H1 (cell line): Measurements from ENCODE around the gene MMS22L. TPM values are rescaled to one million over a fixed set of nuclear protein-coding genes. Genes with fewer than 3 reads are reported as not detected.

ENCODE experiments used
- CTCF ChIA-PET: fragments of 300-600 bp; sonication (Branson Sonifier 250); formaldehyde crosslinking; loops from one replicate; lab custom pipeline; 2021; ENCODE audit not compliant: partially characterized antibody; lab: Charles Lee
- POLR2A ChIA-PET: fragments of 300-600 bp; sonication (Branson Sonifier 250); formaldehyde crosslinking; loops from one replicate; lab custom pipeline; 2021; ENCODE audit warnings: inconsistent platforms; ENCODE audit not compliant: partially characterized antibody; lab: Charles Lee
- DNase-seq, 2 experiments: peaks; one replicate each; pipeline versions ENCODE4 v3.0.0 to v3.0.0-alpha.2; 2010 to 2022; ENCODE audit warnings: low spot score in 2 of 2, low read depth in 1 of 2, mixed read lengths in 1 of 2
- FAIRE-seq: peaks from 2 replicates; lab custom pipeline; 2011; peaks lifted over from hg19 to GRCh38; lab: Jason Lieb, UNC
- H2AFZ ChIP-seq: 2 replicates; pipeline ENCODE4 v1.8.1; 2012; ENCODE audit warnings: low read length, inconsistent platforms
- H2AK5ac ChIP-seq: 2 replicates; pipeline ENCODE4 v1.6.1; 2013; ENCODE audit warnings: low read depth, low read length
- H2BK120ac ChIP-seq: replicated peaks from 2 replicates; pipeline ENCODE3; 2013; ENCODE audit warnings: low read depth, low read length, inconsistent platforms
- H2BK12ac ChIP-seq: 2 replicates; pipeline ENCODE4 v1.6.1; 2013; ENCODE audit warnings: low read depth, low read length
- H2BK15ac ChIP-seq: 2 replicates; pipeline ENCODE4 v1.6.1; 2013; ENCODE audit warnings: low read length
- H2BK20ac ChIP-seq: 2 replicates; pipeline ENCODE4 v1.6.1; 2013; ENCODE audit warnings: low read length
- H2BK5ac ChIP-seq: 2 replicates; pipeline ENCODE4 v1.6.1; 2013; ENCODE audit warnings: low read depth, low read length
- H3K14ac ChIP-seq: 2 replicates; pipeline ENCODE4 v1.6.1; 2013; ENCODE audit warnings: inconsistent platforms; ENCODE audit not compliant: insufficient read length
- H3K18ac ChIP-seq: 2 replicates; pipeline ENCODE4 v1.6.1; 2013; ENCODE audit warnings: low read length; ENCODE audit errors: extremely low read depth
- H3K23ac ChIP-seq: 2 replicates; pipeline ENCODE4 v1.6.1; 2013; ENCODE audit warnings: inconsistent platforms; ENCODE audit not compliant: insufficient read length
- H3K23me2 ChIP-seq: 2 replicates; pipeline ENCODE4 v1.6.1; 2013; ENCODE audit warnings: low read depth, low read length
- H3K27ac ChIP-seq: 2 replicates; pipeline ENCODE4 v1.6.1; 2011; ENCODE audit warnings: low read depth, low read length, inconsistent platforms
- H3K27me3 ChIP-seq, 4 experiments: replicated peaks in 1 of 4; 1 replicate in 1 of 4; 2 replicates in 3 of 4; pipeline versions ENCODE4 v1.6.1 to v1.8.1; 2011 to 2013; ENCODE audit warnings: low read length in 3 of 4, mild to moderate bottlenecking in 3 of 4, inconsistent platforms in 2 of 4, mixed read lengths in 2 of 4, moderate library complexity in 1 of 4; ENCODE audit not compliant: control insufficient read depth in 3 of 4, insufficient read depth in 3 of 4; ENCODE audit errors: extremely low read depth in 1 of 4
- H3K36me3 ChIP-seq, 4 experiments: 2 replicates each; pipeline versions ENCODE4 v1.6.1 to v1.8.1; 2011 to 2013; ENCODE audit warnings: mild to moderate bottlenecking in 4 of 4, low read length in 3 of 4, moderate library complexity in 2 of 4, control low read depth in 1 of 4, inconsistent platforms in 1 of 4; ENCODE audit not compliant: insufficient read depth in 4 of 4, control insufficient read depth in 2 of 4
- H3K4ac ChIP-seq: replicated peaks from 2 replicates; pipeline ENCODE3; 2013; ENCODE audit warnings: low read length, low read depth, mixed read lengths, inconsistent platforms; ENCODE audit not compliant: insufficient read length
- H3K4me1 ChIP-seq, 4 experiments: replicated peaks in 1 of 4; 1 replicate in 1 of 4; 2 replicates in 3 of 4; pipeline versions ENCODE4 v1.6.1 to v1.8.1; 2011 to 2013; ENCODE audit warnings: low read length in 3 of 4, inconsistent platforms in 2 of 4, mixed read lengths in 1 of 4; ENCODE audit not compliant: insufficient read depth in 4 of 4, control insufficient read depth in 3 of 4
- H3K4me2 ChIP-seq, 2 experiments: 2 replicates each; pipeline versions ENCODE4 v1.6.1 to v1.8.1; 2011 to 2013; ENCODE audit warnings: low read depth in 2 of 2, low read length in 2 of 2, control low read depth in 1 of 2, inconsistent platforms in 1 of 2, mild to moderate bottlenecking in 1 of 2; ENCODE audit not compliant: insufficient read depth in 1 of 2
- H3K4me3 ChIP-seq, 4 experiments: fragments of 200-600, 300-600 bp in 1 of 4; sonication (generic), shearing (Covaris generic), sonication (Bioruptor Twin) in 1 of 4; 2 replicates each; pipeline versions ENCODE4 v1.5.1 to v1.8.1; 2011 to 2016; ENCODE audit warnings: low read length in 4 of 4, low read depth in 3 of 4, control low read depth in 2 of 4, inconsistent platforms in 2 of 4, mild to moderate bottlenecking in 2 of 4, mixed read lengths in 1 of 4, moderate library complexity in 1 of 4; ENCODE audit not compliant: insufficient read depth in 2 of 4; ENCODE audit errors: extremely low read depth in 1 of 4
- H3K56ac ChIP-seq: replicated peaks from 2 replicates; pipeline ENCODE3; 2013; ENCODE audit warnings: low read depth, mild to moderate bottlenecking, mixed read lengths, low read length, inconsistent platforms; ENCODE audit not compliant: insufficient read length
- H3K79me1 ChIP-seq: 2 replicates; pipeline ENCODE4 v1.6.1; 2013; ENCODE audit warnings: low read depth, low read length, control low read depth
- H3K79me2 ChIP-seq, 2 experiments: 2 replicates each; pipeline versions ENCODE4 v1.6.1 to v1.8.1; 2012 to 2013; ENCODE audit warnings: low read length in 2 of 2, mild to moderate bottlenecking in 2 of 2, inconsistent platforms in 1 of 2; ENCODE audit not compliant: insufficient read depth in 2 of 2, control insufficient read depth in 1 of 2
- H3K9ac ChIP-seq, 4 experiments: replicated peaks in 1 of 4; 1 replicate in 1 of 4; 2 replicates in 3 of 4; pipeline versions ENCODE4 v1.6.1 to v1.8.1; 2011 to 2013; ENCODE audit warnings: low read depth in 3 of 4, low read length in 3 of 4, control low read depth in 2 of 4, mild to moderate bottlenecking in 2 of 4, moderate library complexity in 2 of 4, inconsistent platforms in 1 of 4; ENCODE audit errors: extremely low read depth in 1 of 4
- H3K9me3 ChIP-seq, 2 experiments: 2 replicates each; pipeline versions ENCODE4 v1.6.1 to v1.8.1; 2012 to 2013; ENCODE audit warnings: mild to moderate bottlenecking in 2 of 2, moderate library complexity in 2 of 2, control low read depth in 1 of 2, inconsistent platforms in 1 of 2, low read depth in 1 of 2, low read length in 1 of 2, mixed read lengths in 1 of 2; ENCODE audit not compliant: insufficient read depth in 2 of 2
- H4K20me1 ChIP-seq, 2 experiments: replicated peaks in 1 of 2; 2 replicates each; pipeline versions ENCODE3 to v1.8.1; 2011 to 2013; ENCODE audit warnings: inconsistent platforms in 2 of 2, low read length in 2 of 2, mild to moderate bottlenecking in 1 of 2; ENCODE audit not compliant: insufficient read depth in 2 of 2, control insufficient read depth in 1 of 2
- H4K5ac ChIP-seq: 2 replicates; pipeline ENCODE4 v1.6.1; 2013; ENCODE audit warnings: low read length, low read depth, mixed read lengths, inconsistent platforms; ENCODE audit not compliant: insufficient read length
- H4K8ac ChIP-seq: 2 replicates; pipeline ENCODE4 v1.8.0; 2013; ENCODE audit warnings: mild to moderate bottlenecking, moderate library complexity, low read length, inconsistent platforms; ENCODE audit not compliant: insufficient read depth; ENCODE audit errors: extremely low read depth
- H4K91ac ChIP-seq: replicated peaks from 2 replicates; pipeline ENCODE3; 2013; ENCODE audit warnings: low read length, mixed read lengths, inconsistent platforms; ENCODE audit not compliant: insufficient read length
- CHD1 ChIP-seq: IDR thresholded peaks from 2 replicates; pipeline ENCODE4 v1.6.1; 2012; ENCODE audit warnings: low read depth, low read length, improper control_type of control experiment
- JUN ChIP-seq: IDR thresholded peaks from 2 replicates; pipeline ENCODE4 v1.6.1; 2011; ENCODE audit warnings: low read depth, mild to moderate bottlenecking, improper control_type of control experiment, low read length
- MAFK ChIP-seq: IDR thresholded peaks from 2 replicates; pipeline ENCODE4 v1.6.1; 2012; ENCODE audit warnings: low read depth, mild to moderate bottlenecking, improper control_type of control experiment, low read length
- NANOG ChIP-seq: IDR thresholded peaks from 2 replicates; pipeline ENCODE4 v1.6.1; 2011; ENCODE audit warnings: low read length, low read depth, mild to moderate bottlenecking, inconsistent platforms; ENCODE audit not compliant: insufficient read depth, poor library complexity, severe bottlenecking
- RXRA ChIP-seq: IDR thresholded peaks from 2 replicates; pipeline ENCODE4 v1.6.1; 2011; ENCODE audit warnings: low read depth, mild to moderate bottlenecking, low read length, moderate library complexity; ENCODE audit not compliant: insufficient read depth
- WGBS, 2 experiments: shearing (Covaris generic) in 1 of 2; methylation state at CpG; one replicate each; pipeline versions ENCODE4 v1.1.6 to v1.1.7; 2013 to 2015; ENCODE audit warnings: low lambda C conversion rate in 2 of 2, mixed read lengths in 2 of 2, inconsistent platforms in 1 of 2, low coverage in 1 of 2, missing lambda C conversion rate in 1 of 2; ENCODE audit not compliant: insufficient replicate concordance in 2 of 2, insufficient coverage in 1 of 2, insufficient read length in 1 of 2; ENCODE audit errors: extremely low coverage in 1 of 2, missing lambda C conversion rate in 1 of 2; 5-methylcytosine and 5-hydroxymethylcytosine counted together
- polyA plus RNA-seq, 7 experiments: library from polyadenylated mRNA; depleted of rRNA in 3 of 7; stranded (reverse) in 5 of 7; unstranded in 2 of 7; fragments of >200 nt in 5 of 7; fragments of 200-250 nt in 2 of 7; gene quantifications; 1 replicate in 5 of 7; 2 replicates in 1 of 7; 4 replicates in 1 of 7; pipeline versions ENCODE4 v1.2.1 to v1.2.3, GENCODE V29; 2011 to 2013; ENCODE audit warnings: missing spikeins in 2 of 7, mixed read lengths in 2 of 7
- total RNA-seq: library from RNA; stranded (reverse); fragmentation: NEBNext Ultra II Directional; extraction: Animal tissue kit (Norgen Biotek cat#: 25700); gene quantifications from 2 replicates; pipeline ENCODE4 v1.2.1, GENCODE V29; 2021

Gene MMS22L
- total and polyA plus RNA-seq, 2 of the 8 experiments (the other 6 are each of a cell fraction or from before 2014, with no cell fraction given) = 11.1 to 32.6 TPM

DNA sequence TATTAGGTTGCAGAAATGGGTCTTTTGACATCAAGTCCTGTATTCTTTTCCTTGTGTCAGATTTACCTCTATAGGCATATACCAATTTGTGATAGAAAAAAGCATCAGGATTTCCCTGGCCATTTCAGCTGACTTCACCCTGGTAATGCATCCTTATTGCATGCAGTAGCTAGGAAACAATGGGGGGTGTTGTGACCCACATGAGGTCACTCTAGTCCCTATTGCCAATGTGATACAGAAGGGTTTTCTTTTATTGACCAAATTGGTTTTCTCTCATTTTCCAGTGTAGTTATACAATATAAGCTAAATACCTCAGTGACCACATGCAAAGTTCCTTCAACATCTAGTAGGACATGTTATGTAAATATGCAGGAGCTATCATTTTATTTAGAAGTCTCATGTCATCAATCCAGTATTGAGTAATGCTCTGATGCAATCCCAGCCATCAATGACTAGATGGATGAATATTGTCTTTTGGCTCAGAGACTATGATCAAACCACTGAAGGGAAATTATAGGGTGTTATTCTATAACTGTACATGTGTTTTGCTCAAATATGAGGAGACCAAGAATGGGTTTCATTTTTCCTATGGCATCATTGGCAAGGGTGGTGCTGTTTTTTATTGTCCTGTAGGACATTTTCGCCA, 180.7 kb downstream of the MMS22L start:
- TF ChIP-seq CHD1 (no peak), RXRA (no peak), JUN (no peak), MAFK (no peak), NANOG (no peak)
- no peak overlapping the region for H3K4ac ChIP-seq
- no peak overlapping the region for H3K23ac ChIP-seq
- no peak overlapping the region for H4K91ac ChIP-seq
- H3K27me3 ChIP-seq = no peaks in the 10 kb centered on the region
- H2BK20ac ChIP-seq = no peak overlapping the region
- H3K4me1 ChIP-seq = no peaks in the 10 kb centered on the region
- no peak overlapping the region for H2BK12ac ChIP-seq
- H3K14ac ChIP-seq = no peak overlapping the region
- H3K4me3 ChIP-seq = no peak overlapping the region
- H4K5ac ChIP-seq = no peak overlapping the region
- no peak overlapping the region for H2BK120ac ChIP-seq
- ChIA-PET CTCF (interaction anchor here (0.8 kb wide), 1 partner anchor 13 kb away, joined by 3 read pairs; no protein-coding TSS in a partner anchor), POLR2A (no interaction called here)
- no peak overlapping the region for H2AFZ ChIP-seq
- 79% methylated on average over 1 of the region's 1 CpG; no CpG with 5 or more reads in 1 of the 2 experiments for WGBS, 2 experiments
- no peak overlapping the region for H4K8ac ChIP-seq
- H2AK5ac ChIP-seq = no peak overlapping the region
- H3K18ac ChIP-seq = no peak overlapping the region
- H3K79me1 ChIP-seq = no peaks in the 10 kb centered on the region
- H3K9ac ChIP-seq = no peak overlapping the region
- H3K56ac ChIP-seq = no peak overlapping the region
- no peak overlapping the region for H3K27ac ChIP-seq
- no peak for DNase-seq
- H3K36me3 ChIP-seq = no peaks in the 10 kb centered on the region
- no peaks in the 10 kb centered on the region for H3K23me2 ChIP-seq
- no peaks in the 10 kb centered on the region for H3K79me2 ChIP-seq
- no peak overlapping the region for H3K4me2 ChIP-seq
- H2BK15ac ChIP-seq = no peak overlapping the region
- no peak overlapping the region for H2BK5ac ChIP-seq
- H3K9me3 ChIP-seq = no peaks in the 10 kb centered on the region
- no peak for FAIRE-seq
- no peaks in the 10 kb centered on the region for H4K20me1 ChIP-seq
